GM23248 (cell line): ENCODE results near the gene PTPRK. TPM values are rescaled to one million over a fixed set of nuclear protein-coding genes. Genes with fewer than 3 reads are reported as not detected.

ENCODE experiments used
- DNase-seq: peaks from one replicate; pipeline ENCODE4 v3.0.0-alpha.2; 2015
- H2AFZ ChIP-seq: fragments of 200-600 bp; sonication (generic); 2 replicates; pipeline ENCODE4 v1.6.1; 2016; ENCODE audit warnings: antibody characterized with exemption
- H3F3A ChIP-seq: fragments of 200-600 bp; sonication (generic); 2 replicates; pipeline ENCODE4 v1.6.1; 2016; ENCODE audit warnings: mild to moderate bottlenecking, antibody characterized with exemption, mixed run types; ENCODE audit not compliant: insufficient read depth
- H3K27ac ChIP-seq: fragments of 200-600 bp; sonication (generic); 2 replicates; pipeline ENCODE4 v1.5.1; 2016; ENCODE audit warnings: mild to moderate bottlenecking
- H3K27me3 ChIP-seq: fragments of 200-600 bp; sonication (generic); replicated peaks from 2 replicates; pipeline ENCODE4 v1.6.1; 2016; ENCODE audit warnings: mild to moderate bottlenecking; ENCODE audit not compliant: insufficient read depth
- H3K36me3 ChIP-seq: fragments of 200-600 bp; sonication (generic); 2 replicates; pipeline ENCODE4 v1.6.1; 2016; ENCODE audit warnings: low read depth, mild to moderate bottlenecking
- H3K4me1 ChIP-seq: fragments of 200-600 bp; sonication (generic); 2 replicates; pipeline ENCODE4 v1.6.1; 2016; ENCODE audit warnings: mild to moderate bottlenecking; ENCODE audit not compliant: insufficient read depth
- H3K4me2 ChIP-seq: fragments of 200-600 bp; sonication (generic); one replicate; pipeline ENCODE4 v1.6.1; 2016; ENCODE audit warnings: mild to moderate bottlenecking; ENCODE audit not compliant: unreplicated experiment
- H3K4me3 ChIP-seq: fragments of 200-600 bp; sonication (generic); 2 replicates; pipeline ENCODE4 v1.5.1; 2016; ENCODE audit warnings: mild to moderate bottlenecking
- H3K79me2 ChIP-seq: fragments of 200-600 bp; sonication (generic); 2 replicates; pipeline ENCODE4 v1.6.1; 2016; ENCODE audit warnings: mild to moderate bottlenecking; ENCODE audit not compliant: insufficient read depth
- H3K9ac ChIP-seq: fragments of 200-600 bp; sonication (generic); 2 replicates; pipeline ENCODE4 v1.6.1; 2016; ENCODE audit warnings: mild to moderate bottlenecking
- H3K9me2 ChIP-seq: fragments of 200-600 bp; sonication (generic); 2 replicates; pipeline ENCODE4 v1.6.1; 2016; ENCODE audit warnings: mixed run types, mild to moderate bottlenecking, moderate library complexity; ENCODE audit not compliant: insufficient read depth
- H3K9me3 ChIP-seq: fragments of 200-600 bp; sonication (generic); one replicate; pipeline ENCODE4 v1.6.1; 2017; ENCODE audit warnings: low read depth
- H4K20me1 ChIP-seq: fragments of 200-600 bp; sonication (generic); 2 replicates; pipeline ENCODE4 v1.6.0; 2016; ENCODE audit not compliant: insufficient read depth
- EZH2 ChIP-seq: fragments of 200-600 bp; sonication (generic); IDR thresholded peaks from 2 replicates; pipeline ENCODE4 v1.6.1; 2018; ENCODE audit warnings: antibody characterized with exemption, mild to moderate bottlenecking; ENCODE audit not compliant: insufficient read depth, poor library complexity, severe bottlenecking
- EZH2phosphoT487 ChIP-seq: fragments of 200-600 bp; sonication (generic); IDR thresholded peaks from 2 replicates; pipeline ENCODE4 v1.6.1; 2018; ENCODE audit warnings: antibody characterized with exemption, moderate library complexity, mild to moderate bottlenecking, low read depth; ENCODE audit not compliant: insufficient read depth
- WGBS, 2 experiments: methylation state at CpG; one replicate each; pipeline ENCODE4 v1.1.6; 2015 to 2017; ENCODE audit warnings: low lambda C conversion rate in 2 of 2, low coverage in 1 of 2; ENCODE audit errors: missing lambda C conversion rate in 2 of 2; 5-methylcytosine and 5-hydroxymethylcytosine counted together
- in situ Hi-C: fragments of 300-500 bp; cut with MboI; formaldehyde crosslinking; loops from 2 replicates; pipeline ENCODE4 v1.15.0; 2020
- polyA plus RNA-seq: library from polyadenylated mRNA; unstranded; fragments of >200 nt; fragmentation: Nextera tagmentation; extraction: Ambion mirVana; gene quantifications from 2 replicates; pipeline ENCODE4 v1.2.1, GENCODE V29; 2016
- total RNA-seq: library from RNA; depleted of rRNA; stranded (reverse); fragments of >200 nt; shearing (Covaris generic); gene quantifications from 2 replicates; pipeline ENCODE4 v1.2.3, GENCODE V29; 2014

The PTPRK gene
- total and polyA plus RNA-seq, 2 experiments from 2014 or later, result 22.3 to 34.5 TPM

GRCh38 chr6:128005009-128005408 lies 515.4 kb downstream of the PTPRK start:
- Histone ChIP-seq H3K9me2 (no peaks in the 10 kb centered on the region), H3K9ac (no peak overlapping the region), H3K4me2 (no peak overlapping the region), H2AFZ (no peak overlapping the region), H3K9me3 (no peaks in the 10 kb centered on the region), H3K4me1 (no peaks in the 10 kb centered on the region), H3K36me3 (0 out of 2 replicates have a peak, but pooled peaks cover 5% of the 10 kb centered on the region), H3K4me3 (no peak overlapping the region), H3K27ac (no peak overlapping the region), H3K27me3 (no peaks in the 10 kb centered on the region), H4K20me1 (no peaks in the 10 kb centered on the region), H3F3A (no peaks in the 10 kb centered on the region), H3K79me2 (no peaks in the 10 kb centered on the region)
- DNase-seq, result no peak
- 95 to 98% methylated on average over 5 of the region's 5 CpGs for WGBS, 2 experiments
- in situ Hi-C loops, result no loop called here
- TF ChIP-seq EZH2phosphoT487 (no peak), EZH2 (no peak)

- no peaks in the 10 kb centered on the region for H3K9me2 ChIP-seq
- in situ Hi-C loops, result no loop called here
- no peaks in the 10 kb centered on the region for H3K4me1 ChIP-seq
- no peak overlapping the region for H3K4me2 ChIP-seq
- 95 to 98% methylated on average over 2 of the region's 2 CpGs for WGBS, 2 experiments
- no peak overlapping the region for H3K27ac ChIP-seq
- H3K36me3 ChIP-seq, result 0 out of 2 replicates have a peak, but pooled peaks cover 5% of the 10 kb centered on the region
- no peaks in the 10 kb centered on the region for H3K79me2 ChIP-seq
- H3K4me3 ChIP-seq, result no peak overlapping the region
- no peak overlapping the region for H3K9ac ChIP-seq
- no peaks in the 10 kb centered on the region for H3F3A ChIP-seq
- no peak overlapping the region for H2AFZ ChIP-seq
- no peak for DNase-seq
- no peaks in the 10 kb centered on the region for H4K20me1 ChIP-seq
- TF ChIP-seq EZH2phosphoT487 (no peak), EZH2 (no peak)
- no peaks in the 10 kb centered on the region for H3K9me3 ChIP-seq
- H3K27me3 ChIP-seq, result no peaks in the 10 kb centered on the region
These were observed 520.0 kb downstream of the PTPRK start for GRCh38 chr6:128000363-128000762.

- no peak overlapping the region for H3K4me3 ChIP-seq
- H3K27ac ChIP-seq, result no peak overlapping the region
- H3K4me1 ChIP-seq, result no peaks in the 10 kb centered on the region
- TF ChIP-seq EZH2phosphoT487, result no peak
- no peak for TF ChIP-seq EZH2
- no peak overlapping the region for H3K4me2 ChIP-seq
- H3K9me2 ChIP-seq, result no peaks in the 10 kb centered on the region
- H3K27me3 ChIP-seq, result no peaks in the 10 kb centered on the region
- no peak overlapping the region for H2AFZ ChIP-seq
- no peak overlapping the region for H3K9ac ChIP-seq
- H3K36me3 ChIP-seq, result no peaks in the 10 kb centered on the region; the same call in 1 of the 2 replicates
- no peaks in the 10 kb centered on the region for H4K20me1 ChIP-seq
- H3K9me3 ChIP-seq, result no peaks in the 10 kb centered on the region
- in situ Hi-C loops, result no loop called here
- no peaks in the 10 kb centered on the region for H3K79me2 ChIP-seq
- H3F3A ChIP-seq, result no peaks in the 10 kb centered on the region
- no peak for DNase-seq
- 91 to 95% methylated on average over 4 of the region's 4 CpGs for WGBS, 2 experiments
These were observed 521.4 kb downstream of the PTPRK start for GRCh38 chr6:127998985-127999384.

- Histone ChIP-seq H3K9me3 (no peaks in the 10 kb centered on the region), H3K79me2 (no peaks in the 10 kb centered on the region), H3K9me2 (no peaks in the 10 kb centered on the region), H4K20me1 (no peaks in the 10 kb centered on the region), H3K27me3 (no peaks in the 10 kb centered on the region), H3K36me3 (no peaks in the 10 kb centered on the region; the same call in 1 of the 2 replicates), H3K9ac (no peak overlapping the region), H3K4me3 (no peak overlapping the region), H3K4me1 (no peaks in the 10 kb centered on the region), H3K4me2 (no peak overlapping the region), H2AFZ (no peak overlapping the region), H3K27ac (no peak overlapping the region), H3F3A (no peaks in the 10 kb centered on the region)
- 86 to 96% methylated on average over 3 of the region's 3 CpGs for WGBS, 2 experiments
- no peak for DNase-seq
- in situ Hi-C loops, result no loop called here
- TF ChIP-seq EZH2phosphoT487 (no peak), EZH2 (no peak)
These were observed 522.8 kb downstream of the PTPRK start for GRCh38 chr6:127997496-127998164.

GRCh38 chr6:127996925-127997324 lies 523.5 kb downstream of the PTPRK start:
- 95 to 96% methylated on average over 3 of the region's 3 CpGs for WGBS, 2 experiments
- Histone ChIP-seq H3K4me3 (no peak overlapping the region), H2AFZ (no peak overlapping the region), H3K4me2 (no peak overlapping the region), H3K27me3 (no peaks in the 10 kb centered on the region), H3K36me3 (no peaks in the 10 kb centered on the region; the same call in 1 of the 2 replicates), H3K9me3 (no peaks in the 10 kb centered on the region), H3K9ac (no peak overlapping the region), H3K79me2 (no peaks in the 10 kb centered on the region), H3F3A (no peaks in the 10 kb centered on the region), H3K27ac (no peak overlapping the region), H3K9me2 (no peaks in the 10 kb centered on the region), H3K4me1 (no peaks in the 10 kb centered on the region), H4K20me1 (no peaks in the 10 kb centered on the region)
- in situ Hi-C loops, result no loop called here
- TF ChIP-seq EZH2 (no peak), EZH2phosphoT487 (no peak)
- DNase-seq, result no peak
